IPS-20b (cell line): ENCODE measurements around the gene MRPL39.
"Not testable (repeated sequence)": the region's sequence is repeated elsewhere in the genome, so short reads cannot be mapped to it uniquely, and the experiment has no call there.

ENCODE experiments used
- H3K27ac ChIP-seq: one replicate; pipeline ENCODE4 v1.5.1; 2013; ENCODE audit warnings: low read length
- H3K27me3 ChIP-seq: 2 replicates; pipeline ENCODE4 v1.6.1; 2013; ENCODE audit warnings: mild to moderate bottlenecking, low read length, inconsistent platforms; ENCODE audit not compliant: insufficient read depth
- H3K36me3 ChIP-seq: 2 replicates; pipeline ENCODE4 v1.6.1; 2013; ENCODE audit warnings: low read depth, mild to moderate bottlenecking, inconsistent platforms, low read length, moderate library complexity; ENCODE audit not compliant: insufficient read depth
- H3K4me1 ChIP-seq: 2 replicates; pipeline ENCODE4 v1.6.1; 2013; ENCODE audit warnings: mild to moderate bottlenecking, control low read depth, inconsistent platforms, low read length, moderate library complexity; ENCODE audit not compliant: insufficient read depth
- H3K4me3 ChIP-seq: 2 replicates; pipeline ENCODE4 v1.5.1; 2013; ENCODE audit warnings: mild to moderate bottlenecking, low read length, inconsistent platforms
- H3K9ac ChIP-seq: 2 replicates; pipeline ENCODE4 v1.6.1; 2013; ENCODE audit warnings: low read depth, mild to moderate bottlenecking, inconsistent platforms, low read length, moderate library complexity
- H3K9me3 ChIP-seq: 2 replicates; pipeline ENCODE4 v1.6.1; 2013; ENCODE audit warnings: mild to moderate bottlenecking, low read depth, low read length, inconsistent platforms; ENCODE audit not compliant: insufficient read depth

Gene MRPL39

GRCh38 chr21:25637851-25638659 is 30.8 kb upstream of the MRPL39 start:
- Histone ChIP-seq H3K4me1 (peaks cover 17% of the 10 kb centered on the region; the same call in 1 of the 2 replicates), H3K27ac (no peak overlapping the region), H3K9ac (peak overlapping the region; percentile 79; the same call in 1 of the 2 replicates), H3K9me3 (no peaks in the 10 kb centered on the region), H3K4me3 (peak overlapping the region; percentile 85), H3K36me3 (no peaks in the 10 kb centered on the region), H3K27me3 (peaks cover 40% of the 10 kb centered on the region)

GRCh38 chr21:25636727-25637126 is 29.4 kb upstream of the MRPL39 start:
- no peaks in the 10 kb centered on the region for H3K36me3 ChIP-seq
- no peak overlapping the region for H3K4me3 ChIP-seq
- peaks cover 38% of the 10 kb centered on the region for H3K27me3 ChIP-seq

GRCh38 chr21:25635310-25635709 is 28.0 kb upstream of the MRPL39 start:
- H3K27me3 ChIP-seq: peaks cover 25% of the 10 kb centered on the region
- H3K9me3 ChIP-seq: no peaks in the 10 kb centered on the region
- no peak overlapping the region for H3K4me3 ChIP-seq
- peaks cover 11% of the 10 kb centered on the region; the same call in 1 of the 2 replicates for H3K4me1 ChIP-seq
- H3K27ac ChIP-seq: no peak overlapping the region
- H3K36me3 ChIP-seq: no peaks in the 10 kb centered on the region
- H3K9ac ChIP-seq: no peak overlapping the region

More at GRCh38 chr21:25636727-25637126, 29.4 kb upstream of the MRPL39 start:
- Histone ChIP-seq H3K9ac (no peak overlapping the region), H3K9me3 (no peaks in the 10 kb centered on the region), H3K4me1 (peaks cover 17% of the 10 kb centered on the region; the same call in 1 of the 2 replicates), H3K27ac (no peak overlapping the region)

GRCh38 chr21:25632296-25632695 is 25.0 kb upstream of the MRPL39 start:
- H3K27ac ChIP-seq: no peak overlapping the region
- no peak overlapping the region for H3K9ac ChIP-seq
- no peak overlapping the region for H3K4me3 ChIP-seq
- no peaks in the 10 kb centered on the region for H3K9me3 ChIP-seq
- no peaks in the 10 kb centered on the region for H3K36me3 ChIP-seq
- no peaks in the 10 kb centered on the region for H3K4me1 ChIP-seq
- 0 out of 2 replicates have a peak, but pooled peaks cover 3% of the 10 kb centered on the region for H3K27me3 ChIP-seq

- Histone ChIP-seq H3K27ac (no peak overlapping the region), H3K27me3 (0 out of 2 replicates have a peak, but pooled peaks cover 3% of the 10 kb centered on the region), H3K4me3 (no peak overlapping the region), H3K9me3 (no peaks in the 10 kb centered on the region), H3K4me1 (no peaks in the 10 kb centered on the region), H3K36me3 (no peaks in the 10 kb centered on the region), H3K9ac (no peak overlapping the region)
Observed at GRCh38 chr21:25626757-25627156, 19.5 kb upstream of the MRPL39 start.

- not testable (repeated sequence) for H3K4me1 ChIP-seq, H3K27ac ChIP-seq, H3K4me3 ChIP-seq, H3K27me3 ChIP-seq, H3K9ac ChIP-seq, H3K9me3 ChIP-seq, H3K36me3 ChIP-seq
Observed at GRCh38 chr21:25625776-25626555, 18.7 kb upstream of the MRPL39 start.

- Histone ChIP-seq H3K4me1 (no peaks in the 10 kb centered on the region), H3K9me3 (no peaks in the 10 kb centered on the region), H3K36me3 (no peaks in the 10 kb centered on the region), H3K27me3 (no peaks in the 10 kb centered on the region), H3K9ac (no peak overlapping the region), H3K27ac (no peak overlapping the region), H3K4me3 (no peak overlapping the region)
Observed at GRCh38 chr21:25625036-25625435, 17.8 kb upstream of the MRPL39 start.

GRCh38 chr21:25624511-25624910 is 17.2 kb upstream of the MRPL39 start:
- Histone ChIP-seq H3K27me3 (no peaks in the 10 kb centered on the region), H3K4me3 (no peak overlapping the region), H3K9me3 (no peaks in the 10 kb centered on the region), H3K9ac (no peak overlapping the region), H3K27ac (no peak overlapping the region), H3K36me3 (no peaks in the 10 kb centered on the region), H3K4me1 (no peaks in the 10 kb centered on the region)

GRCh38 chr21:25619198-25619597 is 11.9 kb upstream of the MRPL39 start:
- no peaks in the 10 kb centered on the region for H3K9me3 ChIP-seq
- H3K4me3 ChIP-seq: no peak overlapping the region
- no peak overlapping the region for H3K9ac ChIP-seq
- no peak overlapping the region for H3K27ac ChIP-seq
- no peaks in the 10 kb centered on the region for H3K4me1 ChIP-seq
- no peaks in the 10 kb centered on the region for H3K36me3 ChIP-seq
- no peaks in the 10 kb centered on the region for H3K27me3 ChIP-seq

- no peaks in the 10 kb centered on the region for H3K27me3 ChIP-seq
- no peaks in the 10 kb centered on the region for H3K4me1 ChIP-seq
- no peak overlapping the region for H3K9ac ChIP-seq
- H3K9me3 ChIP-seq: no peaks in the 10 kb centered on the region
- no peak overlapping the region for H3K27ac ChIP-seq
- H3K36me3 ChIP-seq: no peaks in the 10 kb centered on the region
- H3K4me3 ChIP-seq: no peak overlapping the region
Observed at GRCh38 chr21:25615880-25616279, 8.6 kb upstream of the MRPL39 start.

- Histone ChIP-seq H3K9me3 (no peaks in the 10 kb centered on the region), H3K4me3 (no peak overlapping the region), H3K9ac (no peak overlapping the region)
Observed at GRCh38 chr21:25614441-25614840, 7.2 kb upstream of the MRPL39 start.

More at GRCh38 chr21:25614441-25614840, 7.2 kb upstream of the MRPL39 start:
- H3K4me1 ChIP-seq: no peaks in the 10 kb centered on the region
- no peaks in the 10 kb centered on the region for H3K27me3 ChIP-seq
- H3K36me3 ChIP-seq: no peaks in the 10 kb centered on the region
- H3K27ac ChIP-seq: no peak overlapping the region
